Activated T-helper 1 cell treated with anti-CD3 and anti-CD28 coated beads, Interleukin-12 subunit alpha, Interleukin-12 subunit beta, Interleukin-2, Interleukin-4 antibody, amounts not matched to agents 30 ng/mL and 10 ng/mL and 1 ng/mL, durations not matched to agents 14 hours and 24 hours and 36 hours (primary cell): ENCODE results near the gene PSMD7. TPM values are rescaled to one million over a fixed set of nuclear protein-coding genes. Genes with fewer than 3 reads are reported as not detected.
"Not testable (repeated sequence)": the region's sequence is repeated elsewhere in the genome, so short reads cannot be mapped to it uniquely, and the experiment has no call there.

ENCODE experiments used
- DNase-seq: peaks from one replicate; pipeline ENCODE4 v3.0.0; 2021; ENCODE audit warnings: low spot score
- H3K27ac Mint-ChIP-seq: one replicate; pipeline ENCODE4 v1.8.0; 2021; ENCODE audit warnings: mild to moderate bottlenecking, mixed read lengths
- H3K27me3 Mint-ChIP-seq: one replicate; pipeline ENCODE4 v1.8.0; 2022; ENCODE audit warnings: mild to moderate bottlenecking, moderate library complexity, mixed read lengths; ENCODE audit not compliant: insufficient read depth
- H3K36me3 Mint-ChIP-seq: one replicate; pipeline ENCODE4 v1.8.0; 2021; ENCODE audit warnings: low read depth, mixed read lengths
- H3K4me1 Mint-ChIP-seq: one replicate; pipeline ENCODE4 v1.8.0; 2021; ENCODE audit warnings: low read depth, mixed read lengths
- H3K4me3 Mint-ChIP-seq: one replicate; pipeline ENCODE4 v1.8.0; 2021; ENCODE audit warnings: mild to moderate bottlenecking, moderate library complexity, mixed read lengths
- H3K9me3 Mint-ChIP-seq: one replicate; pipeline ENCODE4 v1.8.0; 2021; ENCODE audit warnings: mixed read lengths
- intact Hi-C: fragments of 100-400 bp; cut with micrococcal nuclease; formaldehyde crosslinking; loops from one replicate; pipeline ENCODE4 v1.15.1; 2024
- total RNA-seq: library from RNA; stranded (reverse); gene quantifications from 2 replicates; pipeline ENCODE4 v1.2.3, GENCODE V29; 2022

The PSMD7 gene
- total RNA-seq, 1 donor from 2014 or later: 168 TPM

- Mint-ChIP-seq H3K4me1 (peaks cover 14% of the 10 kb centered on the region), H3K4me3 (no peak overlapping the region), H3K9me3 (no peaks in the 10 kb centered on the region), H3K36me3 (peaks cover 56% of the 10 kb centered on the region), H3K27me3 (no peaks in the 10 kb centered on the region), H3K27ac (no peak overlapping the region)
- intact Hi-C loops: no loop called here
- DNase-seq: no peak
Measured at GRCh38 chr16:74304164-74304834, 7.7 kb downstream of the PSMD7 start.

GRCh38 chr16:74304835-74305176 lies 8.2 kb downstream of the PSMD7 start:
- H3K4me3 Mint-ChIP-seq: no peak overlapping the region
- intact Hi-C loops: loop anchor here (5.0 kb wide), 1 partner anchor 127 kb away; no protein-coding TSS in a partner anchor
- H3K9me3 Mint-ChIP-seq: no peaks in the 10 kb centered on the region
- no peaks in the 10 kb centered on the region for H3K27me3 Mint-ChIP-seq
- no peak for DNase-seq
- no peak overlapping the region for H3K27ac Mint-ChIP-seq
- peaks cover 9% of the 10 kb centered on the region for H3K4me1 Mint-ChIP-seq
- H3K36me3 Mint-ChIP-seq: peaks cover 54% of the 10 kb centered on the region

DNA sequence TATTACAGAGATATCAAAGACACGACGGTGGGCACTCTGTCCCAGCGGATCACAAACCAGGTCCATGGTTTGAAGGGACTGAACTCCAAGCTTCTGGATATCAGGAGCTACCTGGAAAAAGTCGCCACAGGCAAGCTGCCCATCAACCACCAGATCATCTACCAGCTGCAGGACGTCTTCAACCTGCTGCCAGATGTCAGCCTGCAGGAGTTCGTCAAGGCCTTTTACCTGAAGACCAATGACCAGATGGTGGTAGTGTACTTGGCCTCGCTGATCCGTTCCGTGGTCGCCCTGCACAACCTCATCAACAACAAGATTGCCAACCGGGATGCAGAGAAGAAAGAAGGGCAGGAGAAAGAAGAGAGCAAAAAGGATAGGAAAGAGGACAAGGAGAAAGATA lies 8.7 kb downstream of the PSMD7 start:
- H3K4me1 Mint-ChIP-seq: peaks cover 6% of the 10 kb centered on the region
- no peak for DNase-seq
- H3K36me3 Mint-ChIP-seq: peaks cover 50% of the 10 kb centered on the region
- peak overlapping the region; percentile 62 for H3K27ac Mint-ChIP-seq
- H3K9me3 Mint-ChIP-seq: no peaks in the 10 kb centered on the region
- H3K27me3 Mint-ChIP-seq: no peaks in the 10 kb centered on the region
- H3K4me3 Mint-ChIP-seq: no peak overlapping the region
- intact Hi-C loops: loop anchor here (5.0 kb wide), 1 partner anchor 127 kb away; no protein-coding TSS in a partner anchor

DNA sequence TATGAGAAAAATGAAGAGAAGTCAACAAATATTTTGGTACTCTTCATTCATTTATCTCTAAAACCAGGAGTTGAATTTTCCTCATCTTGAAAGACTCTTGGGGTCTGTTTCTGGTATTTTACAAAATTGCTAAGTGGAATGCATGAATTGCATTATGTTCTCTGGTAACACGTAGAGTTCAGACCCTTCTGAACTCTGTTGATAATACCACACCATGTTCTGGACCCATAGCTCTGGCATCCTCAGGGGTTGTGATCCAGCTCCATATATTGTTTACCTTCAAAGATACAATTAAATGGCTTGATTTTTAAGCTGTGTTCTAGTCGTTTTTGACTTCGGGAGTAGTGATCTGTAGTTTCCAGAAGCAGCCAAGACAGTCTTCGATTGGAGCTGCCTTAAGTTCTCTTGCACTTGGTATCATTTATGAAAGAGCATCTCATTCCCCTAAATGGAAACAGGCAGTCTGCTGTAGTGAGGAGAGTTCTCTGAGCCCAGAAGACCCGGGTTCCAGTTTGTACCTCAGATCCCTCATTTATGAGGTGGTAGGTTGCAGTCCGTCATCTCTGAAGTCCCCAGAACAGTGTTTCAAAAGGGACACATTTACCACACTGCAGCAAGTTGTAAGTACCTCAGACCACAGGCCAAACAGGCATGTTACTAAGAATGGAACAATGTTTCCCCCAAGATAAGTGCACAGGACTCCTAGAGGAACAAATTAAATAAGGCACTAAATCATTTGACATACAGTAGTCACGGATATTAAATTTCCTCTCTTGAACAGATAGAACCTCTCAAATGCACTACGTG lies 9.6 kb downstream of the PSMD7 start:
- no peak for DNase-seq
- intact Hi-C loops: loop anchor here (5.0 kb wide), 1 partner anchor 126 kb away; no protein-coding TSS in a partner anchor
- Mint-ChIP-seq H3K36me3 (peaks cover 43% of the 10 kb centered on the region), H3K27me3 (no peaks in the 10 kb centered on the region), H3K9me3 (no peaks in the 10 kb centered on the region), H3K4me3 (no peak overlapping the region), H3K4me1 (peaks cover 1% of the 10 kb centered on the region), H3K27ac (no peak overlapping the region)

DNA sequence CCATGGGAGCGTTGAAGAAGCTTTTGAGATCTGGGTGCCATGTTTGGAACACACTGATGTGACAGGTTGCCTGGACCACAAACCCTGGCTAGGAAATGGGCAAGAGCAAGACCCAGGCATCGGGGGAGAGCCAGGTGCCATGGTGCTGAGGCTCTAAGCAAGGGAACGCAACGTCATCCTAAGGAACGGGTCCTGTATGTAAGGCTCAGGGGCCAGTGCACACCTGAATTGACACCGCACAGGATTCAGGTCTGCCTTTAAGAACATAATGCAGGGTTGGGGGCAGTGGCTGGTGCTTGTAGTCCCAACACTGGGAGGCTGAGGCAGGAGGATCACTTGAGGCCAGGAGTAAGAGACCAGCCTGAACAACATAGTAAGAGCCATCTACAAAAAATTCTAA lies 10.8 kb downstream of the PSMD7 start:
- intact Hi-C loops: loop anchor here (5.0 kb wide), 1 partner anchor 125 kb away; no protein-coding TSS in a partner anchor
- Mint-ChIP-seq H3K27ac (no peak overlapping the region), H3K36me3 (peaks cover 31% of the 10 kb centered on the region), H3K4me1 (no peaks in the 10 kb centered on the region), H3K9me3 (no peaks in the 10 kb centered on the region), H3K27me3 (no peaks in the 10 kb centered on the region), H3K4me3 (no peak overlapping the region)
- no peak for DNase-seq

- H3K4me3 Mint-ChIP-seq: no peak overlapping the region
- intact Hi-C loops: loop anchor here (1.0 to 5.0 kb wide), 2 partner anchors 13 to 122 kb away; no protein-coding TSS in a partner anchor
- H3K27ac Mint-ChIP-seq: no peak overlapping the region
- peaks cover 21% of the 10 kb centered on the region for H3K36me3 Mint-ChIP-seq
- H3K4me1 Mint-ChIP-seq: no peaks in the 10 kb centered on the region
- H3K9me3 Mint-ChIP-seq: no peaks in the 10 kb centered on the region
- H3K27me3 Mint-ChIP-seq: no peaks in the 10 kb centered on the region
- no peak for DNase-seq
Measured at GRCh38 chr16:74309789-74310781, 13.5 kb downstream of the PSMD7 start.

DNA sequence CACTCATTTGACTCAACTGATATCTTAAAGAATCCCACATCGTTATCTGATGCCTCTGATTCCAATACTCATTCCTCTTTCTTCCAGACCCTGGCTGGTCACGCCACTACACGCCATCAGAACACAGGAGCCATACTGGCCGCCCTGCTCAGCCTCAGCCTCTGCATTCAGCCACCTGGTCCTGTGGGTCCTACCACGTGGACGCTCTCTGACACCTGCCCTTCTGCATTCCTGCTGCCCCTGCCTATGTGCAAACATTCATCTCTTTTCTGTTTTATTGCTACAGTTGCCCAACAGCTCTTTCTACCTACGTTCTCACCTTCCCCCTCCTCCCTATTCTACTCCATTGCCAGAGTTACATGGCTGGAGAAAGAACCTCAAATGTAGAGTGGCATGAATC lies 18.4 kb downstream of the PSMD7 start:
- intact Hi-C loops: no loop called here
- Mint-ChIP-seq H3K9me3 (no peaks in the 10 kb centered on the region), H3K4me1 (no peaks in the 10 kb centered on the region), H3K27me3 (no peaks in the 10 kb centered on the region), H3K36me3 (peaks cover 11% of the 10 kb centered on the region), H3K4me3 (no peak overlapping the region), H3K27ac (no peak overlapping the region)
- DNase-seq: no peak

GRCh38 chr16:74320707-74321106 lies 24.1 kb downstream of the PSMD7 start:
- Mint-ChIP-seq H3K36me3 (peaks cover 3% of the 10 kb centered on the region), H3K27ac (no peak overlapping the region), H3K27me3 (no peaks in the 10 kb centered on the region), H3K4me1 (no peaks in the 10 kb centered on the region), H3K9me3 (no peaks in the 10 kb centered on the region), H3K4me3 (no peak overlapping the region)
- no peak for DNase-seq
- intact Hi-C loops: no loop called here

GRCh38 chr16:74321356-74321755 lies 24.7 kb downstream of the PSMD7 start:
- Mint-ChIP-seq H3K36me3 (peaks cover 6% of the 10 kb centered on the region), H3K4me3 (no peak overlapping the region), H3K4me1 (no peaks in the 10 kb centered on the region), H3K9me3 (no peaks in the 10 kb centered on the region), H3K27ac (no peak overlapping the region), H3K27me3 (no peaks in the 10 kb centered on the region)
- DNase-seq: no peak
- intact Hi-C loops: no loop called here

DNA sequence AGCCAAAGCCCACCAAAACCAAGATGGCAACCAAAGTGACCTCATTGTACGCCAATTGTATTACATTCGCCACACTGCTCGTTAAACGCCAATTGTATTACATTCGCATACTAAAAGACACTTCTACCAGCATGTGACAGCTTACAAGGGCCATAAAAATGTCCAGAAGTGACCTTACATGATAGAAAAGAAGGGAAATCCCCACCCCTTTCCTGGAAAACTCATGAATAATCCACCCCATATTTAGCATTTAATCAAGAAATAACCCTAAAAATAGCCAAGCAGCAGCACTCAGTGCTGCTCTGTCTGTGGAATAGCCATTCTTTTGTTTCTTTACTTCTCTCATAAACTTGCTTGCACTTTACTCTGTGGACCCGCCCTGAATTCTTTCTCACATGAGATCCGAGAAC lies 25.7 kb downstream of the PSMD7 start:
- no peaks in the 10 kb centered on the region for H3K27me3 Mint-ChIP-seq
- peaks cover 6% of the 10 kb centered on the region for H3K36me3 Mint-ChIP-seq
- DNase-seq: no peak
- no peaks in the 10 kb centered on the region for H3K9me3 Mint-ChIP-seq
- H3K4me3 Mint-ChIP-seq: no peak overlapping the region
- no peak overlapping the region for H3K27ac Mint-ChIP-seq
- intact Hi-C loops: no loop called here
- no peaks in the 10 kb centered on the region for H3K4me1 Mint-ChIP-seq

DNA sequence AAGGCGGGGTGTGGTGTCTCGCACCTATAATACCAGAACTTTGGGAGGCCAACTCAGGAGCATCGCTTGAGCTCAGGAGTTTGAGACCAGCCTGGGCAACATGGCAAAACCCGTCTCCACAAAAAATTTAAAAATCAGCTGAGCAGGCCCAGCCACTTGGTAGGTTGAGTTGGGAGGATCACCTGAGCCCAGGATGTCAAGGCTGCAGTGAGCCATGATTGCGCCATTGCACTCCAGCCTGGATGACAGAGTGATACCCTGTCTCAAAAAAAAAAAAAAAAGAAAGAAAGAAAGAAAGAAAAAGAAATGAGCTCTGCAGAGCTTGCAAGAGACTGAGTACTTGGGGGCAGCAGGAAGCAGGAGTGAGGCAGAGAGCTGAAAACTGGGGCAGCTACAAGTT lies 28.2 kb downstream of the PSMD7 start:
- H3K4me3 Mint-ChIP-seq, H3K27ac Mint-ChIP-seq, H3K27me3 Mint-ChIP-seq, H3K4me1 Mint-ChIP-seq, H3K9me3 Mint-ChIP-seq, DNase-seq, H3K36me3 Mint-ChIP-seq, intact Hi-C loops: not testable (repeated sequence)

GRCh38 chr16:74325641-74326040 lies 29.0 kb downstream of the PSMD7 start:
- intact Hi-C loops: no loop called here
- H3K27me3 Mint-ChIP-seq: no peaks in the 10 kb centered on the region
- no peaks in the 10 kb centered on the region for H3K9me3 Mint-ChIP-seq
- no peak for DNase-seq
- H3K27ac Mint-ChIP-seq: no peak overlapping the region
- no peak overlapping the region for H3K4me3 Mint-ChIP-seq
- no peaks in the 10 kb centered on the region for H3K4me1 Mint-ChIP-seq
- peaks cover 11% of the 10 kb centered on the region for H3K36me3 Mint-ChIP-seq
